ENCODE measurements around the gene RAMP1.

The RAMP1 gene

GRCh38 chr2:237894396-237894979 lies 35.1 kb downstream of the RAMP1 start:
- Histone ChIP-seq H3K27ac (replicated peaks) (no peak overlapping the region), H3K27me3 (ENCODE audit: insufficient read depth, poor library complexity, severe bottlenecking) (no peaks in the 10 kb centered on the region), H3K4me3 (replicated peaks; ENCODE audit: insufficient read depth, low read length) (no peak overlapping the region)
- no peak for DNase-seq (ENCODE audit: low read depth in 1 of 2, low spot score in 1 of 2)
- TF ChIP-seq REST (IDR thresholded peaks at IDR 0.05; ENCODE audit: insufficient replicate concordance, low read depth), result no peak
- TF ChIP-seq GABPA (IDR thresholded peaks at IDR 0.05; ENCODE audit: low read depth), result no peak
- TF ChIP-seq POLR2AphosphoS5 (IDR thresholded peaks at IDR 0.05; ENCODE audit: low read depth), result no peak
- TF ChIP-seq CTCF (IDR thresholded peaks at IDR 0.05; ENCODE audit: insufficient read depth, low read length), result no peak
- TF ChIP-seq SPI1 (IDR thresholded peaks at IDR 0.05; ENCODE audit: borderline replicate concordance, low read depth), result no peak

- DNase-seq (ENCODE audit: low read depth in 1 of 2, low spot score in 1 of 2), result no peak
- H3K27ac ChIP-seq (replicated peaks), result no peak overlapping the region
- H3K27me3 ChIP-seq (ENCODE audit: insufficient read depth, poor library complexity, severe bottlenecking), result no peaks in the 10 kb centered on the region
- TF ChIP-seq GABPA (IDR thresholded peaks at IDR 0.05; ENCODE audit: low read depth), result no peak
- TF ChIP-seq REST (IDR thresholded peaks at IDR 0.05; ENCODE audit: insufficient replicate concordance, low read depth), result no peak
- TF ChIP-seq CTCF (IDR thresholded peaks at IDR 0.05; ENCODE audit: insufficient read depth, low read length), result no peak
- TF ChIP-seq POLR2AphosphoS5 (IDR thresholded peaks at IDR 0.05; ENCODE audit: low read depth), result no peak
- TF ChIP-seq SPI1 (IDR thresholded peaks at IDR 0.05; ENCODE audit: borderline replicate concordance, low read depth), result no peak
- no peak overlapping the region for H3K4me3 ChIP-seq (replicated peaks; ENCODE audit: insufficient read depth, low read length)
Measured at GRCh38 chr2:237894986-237895543, 35.6 kb downstream of the RAMP1 start.

- no peak for DNase-seq (ENCODE audit: low read depth in 1 of 2, low spot score in 1 of 2)
- H3K27ac ChIP-seq (replicated peaks), result no peak overlapping the region
- TF ChIP-seq REST (IDR thresholded peaks at IDR 0.05; ENCODE audit: insufficient replicate concordance, low read depth), result no peak
- no peak for TF ChIP-seq SPI1 (IDR thresholded peaks at IDR 0.05; ENCODE audit: borderline replicate concordance, low read depth)
- no peak for TF ChIP-seq POLR2AphosphoS5 (IDR thresholded peaks at IDR 0.05; ENCODE audit: low read depth)
- no peak for TF ChIP-seq CTCF (IDR thresholded peaks at IDR 0.05; ENCODE audit: insufficient read depth, low read length)
- TF ChIP-seq GABPA (IDR thresholded peaks at IDR 0.05; ENCODE audit: low read depth), result no peak
- no peak overlapping the region for H3K4me3 ChIP-seq (replicated peaks; ENCODE audit: insufficient read depth, low read length)
- H3K27me3 ChIP-seq (ENCODE audit: insufficient read depth, poor library complexity, severe bottlenecking), result no peaks in the 10 kb centered on the region
Measured at GRCh38 chr2:237895544-237896506, 36.4 kb downstream of the RAMP1 start.

Measured in HL-60 (cell line).